ENCODE data around the gene ORMDL2.
"Not testable (repeated sequence)": the region's sequence is repeated elsewhere in the genome, so short reads cannot be mapped to it uniquely, and the experiment has no call there.

Gene ORMDL2

DNA sequence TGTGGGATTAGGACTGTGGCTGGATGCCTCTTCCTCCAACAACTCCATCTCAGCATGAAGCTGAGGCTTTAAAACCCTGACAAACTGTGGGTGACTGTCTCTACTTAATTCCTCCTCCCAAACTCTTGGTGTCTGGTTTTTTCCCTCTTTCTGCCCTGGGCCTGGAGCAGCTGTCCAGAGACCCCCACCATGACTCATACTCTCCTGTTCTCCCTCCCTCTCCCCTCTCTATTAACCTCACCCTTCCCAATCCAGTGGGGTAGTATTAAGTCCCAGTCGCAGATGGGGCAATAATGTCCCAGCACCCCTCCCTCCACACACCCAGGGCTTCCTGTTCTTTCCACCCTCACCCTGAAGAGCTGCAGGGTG lies 13.6 kb downstream of the ORMDL2 start:
- no peak overlapping the region for H3K27ac ChIP-seq (ENCODE audit: low read length)
- no peaks in the 10 kb centered on the region for H4K20me1 ChIP-seq (ENCODE audit: insufficient read depth, low read length)
- no peak overlapping the region for H3K9ac ChIP-seq (ENCODE audit: low read length)

DNA sequence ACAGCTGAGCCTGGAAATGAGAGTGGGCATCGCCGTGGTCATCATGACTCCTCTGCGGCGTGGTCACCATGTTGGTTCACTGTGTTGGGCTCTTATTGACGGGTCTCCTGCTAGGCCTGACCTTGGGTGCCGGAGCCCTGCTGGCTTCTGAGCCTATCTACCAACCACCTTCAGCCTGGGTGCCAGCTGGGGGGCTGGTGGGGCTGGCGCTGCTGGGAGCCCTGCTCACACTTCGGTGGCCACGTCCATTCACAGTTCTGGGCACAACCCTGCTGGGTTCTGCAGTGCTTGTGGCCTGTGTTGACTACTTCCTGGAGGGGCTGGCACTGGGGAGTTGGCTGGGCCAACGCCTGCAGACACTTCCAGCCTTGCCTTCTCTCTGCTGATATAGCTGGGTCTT lies 15.2 kb downstream of the ORMDL2 start:
- Histone ChIP-seq H3K27me3 (replicated peaks; ENCODE audit: insufficient read depth, low read length) (no peaks in the 10 kb centered on the region), H3K9me3 (replicated peaks; ENCODE audit: insufficient read depth, low read length) (no peaks in the 10 kb centered on the region), H3K4me1 (ENCODE audit: low read length) (peaks cover 8% of the 10 kb centered on the region), H3K36me3 (replicated peaks; ENCODE audit: insufficient read depth, low read length) (no peaks in the 10 kb centered on the region), H3K9ac (ENCODE audit: low read length) (no peak overlapping the region), H2AFZ (ENCODE audit: low read length) (no peak overlapping the region), H3K4me2 (ENCODE audit: low read depth, low read length) (no peak overlapping the region), H4K20me1 (ENCODE audit: insufficient read depth, low read length) (no peaks in the 10 kb centered on the region), H3K9me2 (replicated peaks; ENCODE audit: insufficient read depth, low read length) (no peaks in the 10 kb centered on the region), H3K79me2 (ENCODE audit: low read length) (peaks cover 19% of the 10 kb centered on the region), H3K27ac (ENCODE audit: low read length) (no peak overlapping the region), H3F3A (ENCODE audit: insufficient read depth, low read length) (peaks cover 9% of the 10 kb centered on the region; the same call in 1 of the 2 replicates), H3K4me3 (ENCODE audit: low read length) (no peak overlapping the region)
- no peak for TF ChIP-seq EZH2 (optimal IDR thresholded peaks at IDR 0.05; ENCODE audit: low read depth, low read length)
- TF ChIP-seq, protein P1, sequence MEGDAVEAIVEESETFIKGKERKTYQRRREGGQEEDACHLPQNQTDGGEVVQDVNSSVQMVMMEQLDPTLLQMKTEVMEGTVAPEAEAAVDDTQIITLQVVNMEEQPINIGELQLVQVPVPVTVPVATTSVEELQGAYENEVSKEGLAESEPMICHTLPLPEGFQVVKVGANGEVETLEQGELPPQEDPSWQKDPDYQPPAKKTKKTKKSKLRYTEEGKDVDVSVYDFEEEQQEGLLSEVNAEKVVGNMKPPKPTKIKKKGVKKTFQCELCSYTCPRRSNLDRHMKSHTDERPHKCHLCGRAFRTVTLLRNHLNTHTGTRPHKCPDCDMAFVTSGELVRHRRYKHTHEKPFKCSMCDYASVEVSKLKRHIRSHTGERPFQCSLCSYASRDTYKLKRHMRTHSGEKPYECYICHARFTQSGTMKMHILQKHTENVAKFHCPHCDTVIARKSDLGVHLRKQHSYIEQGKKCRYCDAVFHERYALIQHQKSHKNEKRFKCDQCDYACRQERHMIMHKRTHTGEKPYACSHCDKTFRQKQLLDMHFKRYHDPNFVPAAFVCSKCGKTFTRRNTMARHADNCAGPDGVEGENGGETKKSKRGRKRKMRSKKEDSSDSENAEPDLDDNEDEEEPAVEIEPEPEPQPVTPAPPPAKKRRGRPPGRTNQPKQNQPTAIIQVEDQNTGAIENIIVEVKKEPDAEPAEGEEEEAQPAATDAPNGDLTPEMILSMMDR (IDR thresholded peaks at IDR 0.05; ENCODE audit: low read length) = no peak
- no peak for TF ChIP-seq EZH2phosphoT487 (IDR thresholded peaks at IDR 0.05; ENCODE audit: low read length)
- no peak for DNase-seq

More for the DNA sequence above, 13.6 kb downstream of the ORMDL2 start:
- Histone ChIP-seq H3K9me2 (replicated peaks; ENCODE audit: insufficient read depth, low read length) (no peaks in the 10 kb centered on the region), H3K4me1 (ENCODE audit: low read length) (peaks cover 18% of the 10 kb centered on the region), H3K4me2 (ENCODE audit: low read depth, low read length) (no peak overlapping the region), H3K79me2 (ENCODE audit: low read length) (peaks cover 29% of the 10 kb centered on the region), H3K27me3 (replicated peaks; ENCODE audit: insufficient read depth, low read length) (no peaks in the 10 kb centered on the region), H3K4me3 (ENCODE audit: low read length) (no peak overlapping the region), H3F3A (ENCODE audit: insufficient read depth, low read length) (peaks cover 15% of the 10 kb centered on the region), H3K9me3 (replicated peaks; ENCODE audit: insufficient read depth, low read length) (no peaks in the 10 kb centered on the region), H2AFZ (ENCODE audit: low read length) (no peak overlapping the region), H3K36me3 (replicated peaks; ENCODE audit: insufficient read depth, low read length) (no peaks in the 10 kb centered on the region)
- TF ChIP-seq EZH2 (optimal IDR thresholded peaks at IDR 0.05; ENCODE audit: low read depth, low read length) = no peak
- TF ChIP-seq, protein P1 (IDR thresholded peaks at IDR 0.05; ENCODE audit: low read length) = no peak
- TF ChIP-seq EZH2phosphoT487 (IDR thresholded peaks at IDR 0.05; ENCODE audit: low read length) = no peak
- no peak for DNase-seq

GRCh38 chr12:55834400-55834799 lies 16.6 kb downstream of the ORMDL2 start:
- not testable (repeated sequence) for H4K20me1 ChIP-seq (ENCODE audit: insufficient read depth, low read length)

GRCh38 chr12:55838361-55838760 lies 20.5 kb downstream of the ORMDL2 start:
- no peaks in the 10 kb centered on the region for H3F3A ChIP-seq (ENCODE audit: insufficient read depth, low read length)
- H3K9me3 ChIP-seq (replicated peaks; ENCODE audit: insufficient read depth, low read length) = no peaks in the 10 kb centered on the region
- H3K27ac ChIP-seq (ENCODE audit: low read length) = no peak overlapping the region
- H2AFZ ChIP-seq (ENCODE audit: low read length) = no peak overlapping the region
- no peak overlapping the region for H3K9ac ChIP-seq (ENCODE audit: low read length)
- no peak for TF ChIP-seq EZH2phosphoT487 (IDR thresholded peaks at IDR 0.05; ENCODE audit: low read length)
- TF ChIP-seq, protein P1 (IDR thresholded peaks at IDR 0.05; ENCODE audit: low read length) = no peak
- TF ChIP-seq EZH2 (optimal IDR thresholded peaks at IDR 0.05; ENCODE audit: low read depth, low read length) = no peak
- no peaks in the 10 kb centered on the region for H3K4me1 ChIP-seq (ENCODE audit: low read length)
- no peaks in the 10 kb centered on the region for H3K36me3 ChIP-seq (replicated peaks; ENCODE audit: insufficient read depth, low read length)
- H3K9me2 ChIP-seq (replicated peaks; ENCODE audit: insufficient read depth, low read length) = no peaks in the 10 kb centered on the region
- H3K4me2 ChIP-seq (ENCODE audit: low read depth, low read length) = no peak overlapping the region
- DNase-seq = no peak
- no peaks in the 10 kb centered on the region for H3K79me2 ChIP-seq (ENCODE audit: low read length)
- H4K20me1 ChIP-seq (ENCODE audit: insufficient read depth, low read length) = no peaks in the 10 kb centered on the region
- H3K4me3 ChIP-seq (ENCODE audit: low read length) = no peak overlapping the region
- H3K27me3 ChIP-seq (replicated peaks; ENCODE audit: insufficient read depth, low read length) = no peaks in the 10 kb centered on the region

More at GRCh38 chr12:55834400-55834799, 16.6 kb downstream of the ORMDL2 start:
- not testable (repeated sequence) for H3K27ac ChIP-seq (ENCODE audit: low read length); H3K36me3 ChIP-seq (replicated peaks; ENCODE audit: insufficient read depth, low read length); H3K79me2 ChIP-seq (ENCODE audit: low read length); H3K4me3 ChIP-seq (ENCODE audit: low read length); H3F3A ChIP-seq (ENCODE audit: insufficient read depth, low read length); H3K9me2 ChIP-seq (replicated peaks; ENCODE audit: insufficient read depth, low read length); H3K4me1 ChIP-seq (ENCODE audit: low read length); DNase-seq; H3K9ac ChIP-seq (ENCODE audit: low read length); H2AFZ ChIP-seq (ENCODE audit: low read length); H3K27me3 ChIP-seq (replicated peaks; ENCODE audit: insufficient read depth, low read length); H3K4me2 ChIP-seq (ENCODE audit: low read depth, low read length); H3K9me3 ChIP-seq (replicated peaks; ENCODE audit: insufficient read depth, low read length)
